Left ventricle myocardium inferior (tissue), 1 donor: ENCODE results near the gene NKD1. TPM values are rescaled to one million over a fixed set of nuclear protein-coding genes. Genes with fewer than 3 reads are reported as not detected.
A peak's percentile ranks its signal among the peaks of the same experiment; 100 is the strongest.

Experiments
- DNase-seq: peaks from one replicate; pipeline ENCODE4 v3.0.0-alpha.2; 2020
- H3K27ac ChIP-seq: fragments of 200-600 bp; replicated peaks from 2 replicates; pipeline ENCODE4 v1.8.0; 2021
- H3K27me3 ChIP-seq: fragments of 200-600 bp; 2 replicates; pipeline ENCODE4 v1.8.0; 2021; ENCODE audit warnings: low read depth
- H3K36me3 ChIP-seq: fragments of 200-600 bp; 2 replicates; pipeline ENCODE4 v1.8.0; 2021
- H3K4me1 ChIP-seq: fragments of 200-600 bp; 2 replicates; pipeline ENCODE4 v1.8.0; 2021
- H3K4me3 ChIP-seq: fragments of 200-600 bp; 2 replicates; pipeline ENCODE4 v1.8.0; 2021; ENCODE audit warnings: mild to moderate bottlenecking, moderate library complexity
- H3K9me3 ChIP-seq: fragments of 200-600 bp; replicated peaks from 2 replicates; pipeline ENCODE4 v1.8.0; 2021
- CTCF ChIP-seq: fragments of 200-600 bp; IDR thresholded peaks from 2 replicates; pipeline ENCODE4 v1.8.0; 2021; ENCODE audit warnings: antibody characterized with exemption, mild to moderate bottlenecking, borderline replicate concordance
- intact Hi-C: fragments of 100-400 bp; cut with micrococcal nuclease; formaldehyde crosslinking; loops from one replicate; pipeline ENCODE4 v1.11.0; 2022
- total RNA-seq: library from RNA; stranded (reverse); fragmentation: NEBNext Ultra II Directional; extraction: Animal tissue kit (Norgen Biotek cat#: 25700); gene quantifications from one replicate; pipeline ENCODE4 v1.2.1, GENCODE V29; 2021
- donor health status: DM: no; HTN: yes; CAD: no; lungs with severe emphysema.

The NKD1 gene
- total RNA-seq, 1 donor from 2014 or later, result 1.5 TPM

GRCh38 chr16:50585331-50585776 lies 37.2 kb downstream of the NKD1 start:
- Histone ChIP-seq H3K9me3 (no peaks in the 10 kb centered on the region), H3K4me1 (no peaks in the 10 kb centered on the region), H3K27me3 (peaks cover 14% of the 10 kb centered on the region), H3K27ac (peak overlapping the region; percentile 22), H3K4me3 (no peak overlapping the region), H3K36me3 (no peaks in the 10 kb centered on the region)
- DNase-seq, result peak; percentile 74
- intact Hi-C loops, result no loop called here
- TF ChIP-seq CTCF, result no peak

GRCh38 chr16:50587543-50587942 lies 39.3 kb downstream of the NKD1 start:
- Histone ChIP-seq H3K36me3 (no peaks in the 10 kb centered on the region), H3K4me1 (peaks cover 13% of the 10 kb centered on the region), H3K4me3 (no peak overlapping the region), H3K9me3 (no peaks in the 10 kb centered on the region), H3K27me3 (peaks cover 14% of the 10 kb centered on the region), H3K27ac (no peak overlapping the region)
- no peak for DNase-seq
- TF ChIP-seq CTCF, result no peak
- intact Hi-C loops, result no loop called here

- intact Hi-C loops, result no loop called here
- Histone ChIP-seq H3K27me3 (peaks cover 14% of the 10 kb centered on the region), H3K9me3 (no peaks in the 10 kb centered on the region), H3K36me3 (no peaks in the 10 kb centered on the region), H3K4me1 (peaks cover 19% of the 10 kb centered on the region), H3K27ac (no peak overlapping the region), H3K4me3 (no peak overlapping the region)
- TF ChIP-seq CTCF, result no peak
- no peak for DNase-seq
Observed at GRCh38 chr16:50588276-50588675, 40.1 kb downstream of the NKD1 start.

- peaks cover 19% of the 10 kb centered on the region for H3K4me1 ChIP-seq
- H3K27ac ChIP-seq, result no peak overlapping the region
- no peaks in the 10 kb centered on the region for H3K27me3 ChIP-seq
- no peak for DNase-seq
- no peaks in the 10 kb centered on the region for H3K36me3 ChIP-seq
- H3K9me3 ChIP-seq, result no peaks in the 10 kb centered on the region
- intact Hi-C loops, result no loop called here
- no peak overlapping the region for H3K4me3 ChIP-seq
- no peak for TF ChIP-seq CTCF
Observed at GRCh38 chr16:50591209-50591608, 43.0 kb downstream of the NKD1 start.

- peak overlapping the region; percentile 20 for H3K4me3 ChIP-seq
- H3K9me3 ChIP-seq, result no peaks in the 10 kb centered on the region
- H3K27ac ChIP-seq, result no peak overlapping the region
- H3K27me3 ChIP-seq, result no peaks in the 10 kb centered on the region
- peak; percentile 53 for TF ChIP-seq CTCF
- DNase-seq, result peak; percentile 78
- intact Hi-C loops, result no loop called here
- no peaks in the 10 kb centered on the region for H3K36me3 ChIP-seq
- H3K4me1 ChIP-seq, result peaks cover 19% of the 10 kb centered on the region
Observed at GRCh38 chr16:50591800-50592771, 43.9 kb downstream of the NKD1 start.
